ENCODE results near the gene KRT84.
A peak's percentile ranks its signal among the peaks of the same experiment; 100 is the strongest.

The KRT84 gene

GRCh38 chr12:52361553-52361952 lies 23.9 kb downstream of the KRT84 start:
- Histone ChIP-seq H2AK5ac (ENCODE audit: low read length, severe bottlenecking) (no peak overlapping the region), H3K36me3 (ENCODE audit: control insufficient read depth in 1 of 2, insufficient read depth in 2 of 2, low read depth in 1 of 2, low read length in 2 of 2) (no peaks in the 10 kb centered on the region), H2BK120ac (ENCODE audit: low read depth, low read length) (no peak overlapping the region), H3K4ac (ENCODE audit: low read depth in 1 of 2, low read length in 2 of 2) (no peak overlapping the region), H2BK15ac (ENCODE audit: low read depth, poor library complexity, severe bottlenecking) (no peak overlapping the region), H3K4me1 (ENCODE audit: control insufficient read depth, insufficient read depth, low read depth, low read length) (no peaks in the 10 kb centered on the region), H2BK12ac (ENCODE audit: low read length in 2 of 2) (no peak overlapping the region), H3K9me3 (ENCODE audit: control insufficient read depth, low read length) (no peaks in the 10 kb centered on the region), H3K18ac (ENCODE audit: low read depth in 1 of 2, low read length in 2 of 2) (no peak overlapping the region), H2BK5ac (ENCODE audit: low read depth, low read length, poor library complexity, severe bottlenecking) (no peak overlapping the region), H3K23ac (ENCODE audit: low read length in 2 of 2) (no peak overlapping the region), H4K8ac (ENCODE audit: low read length) (no peak overlapping the region), H3K4me3 (ENCODE audit: insufficient read depth in 1 of 2, low read depth in 1 of 2, low read length in 2 of 2) (no peak overlapping the region), H4K91ac (ENCODE audit: low read length) (no peak overlapping the region), H3K27ac (ENCODE audit: low read length, poor library complexity, severe bottlenecking) (no peak overlapping the region), H3K4me2 (ENCODE audit: low read length, poor library complexity, severe bottlenecking) (no peak overlapping the region), H3K79me1 (replicated peaks; ENCODE audit: low read length, poor library complexity, severe bottlenecking) (no peaks in the 10 kb centered on the region), H3K27me3 (ENCODE audit: control insufficient read depth in 1 of 2, insufficient read depth in 1 of 2, low read length in 2 of 2) (peaks cover 49 to 77% of the 10 kb centered on the region in 2 experiments), H2AFZ (ENCODE audit: low read depth, low read length) (no peak overlapping the region), H3K9ac (ENCODE audit: low read length) (no peak overlapping the region), H3K14ac (ENCODE audit: low read length in 2 of 2) (no peak overlapping the region)
- no peak for DNase-seq
- WGBS: 83% methylated on average over 1 of the region's 1 CpG

GRCh38 chr12:52360663-52361271 lies 24.7 kb downstream of the KRT84 start:
- H3K27ac ChIP-seq (ENCODE audit: low read length, poor library complexity, severe bottlenecking): no peak overlapping the region
- no peak overlapping the region for H3K23ac ChIP-seq (ENCODE audit: low read length in 2 of 2)
- no peak overlapping the region for H2BK5ac ChIP-seq (ENCODE audit: low read depth, low read length, poor library complexity, severe bottlenecking)
- H2BK120ac ChIP-seq (ENCODE audit: low read depth, low read length): no peak overlapping the region
- H3K4ac ChIP-seq (ENCODE audit: low read depth in 1 of 2, low read length in 2 of 2): no peak overlapping the region
- DNase-seq: no peak
- no peak overlapping the region for H3K14ac ChIP-seq (ENCODE audit: low read length in 2 of 2)
- WGBS: 83% methylated on average over 12 of the region's 13 CpGs
- no peak overlapping the region for H2BK12ac ChIP-seq (ENCODE audit: low read length in 2 of 2)
- no peak overlapping the region for H2BK15ac ChIP-seq (ENCODE audit: low read depth, poor library complexity, severe bottlenecking)
- H2AK5ac ChIP-seq (ENCODE audit: low read length, severe bottlenecking): no peak overlapping the region
- H3K9me3 ChIP-seq (ENCODE audit: control insufficient read depth, low read length): no peaks in the 10 kb centered on the region
- H3K4me2 ChIP-seq (ENCODE audit: low read length, poor library complexity, severe bottlenecking): no peak overlapping the region
- H3K79me1 ChIP-seq (replicated peaks; ENCODE audit: low read length, poor library complexity, severe bottlenecking): no peaks in the 10 kb centered on the region
- no peak overlapping the region for H3K9ac ChIP-seq (ENCODE audit: low read length)
- H3K27me3 ChIP-seq (ENCODE audit: control insufficient read depth in 1 of 2, insufficient read depth in 1 of 2, low read length in 2 of 2): peaks cover 44 to 69% of the 10 kb centered on the region in 2 experiments
- no peaks in the 10 kb centered on the region for H3K36me3 ChIP-seq (ENCODE audit: control insufficient read depth in 1 of 2, insufficient read depth in 2 of 2, low read depth in 1 of 2, low read length in 2 of 2)
- peaks cover 2% of the 10 kb centered on the region for H3K4me1 ChIP-seq (ENCODE audit: control insufficient read depth, insufficient read depth, low read depth, low read length)
- no peak overlapping the region for H3K4me3 ChIP-seq (ENCODE audit: insufficient read depth in 1 of 2, low read depth in 1 of 2, low read length in 2 of 2)
- no peak overlapping the region for H2AFZ ChIP-seq (ENCODE audit: low read depth, low read length)
- no peak overlapping the region for H4K91ac ChIP-seq (ENCODE audit: low read length)
- H4K8ac ChIP-seq (ENCODE audit: low read length): no peak overlapping the region
- no peak overlapping the region for H3K18ac ChIP-seq (ENCODE audit: low read depth in 1 of 2, low read length in 2 of 2)

GRCh38 chr12:52360106-52360662 lies 25.3 kb downstream of the KRT84 start:
- Histone ChIP-seq H2BK5ac (ENCODE audit: low read depth, low read length, poor library complexity, severe bottlenecking) (no peak overlapping the region), H3K79me1 (replicated peaks; ENCODE audit: low read length, poor library complexity, severe bottlenecking) (no peaks in the 10 kb centered on the region), H3K14ac (ENCODE audit: low read length in 2 of 2) (no peak overlapping the region), H2AK5ac (ENCODE audit: low read length, severe bottlenecking) (no peak overlapping the region), H4K91ac (ENCODE audit: low read length) (no peak overlapping the region), H3K27me3 (ENCODE audit: control insufficient read depth in 1 of 2, insufficient read depth in 1 of 2, low read length in 2 of 2) (peaks cover 45 to 69% of the 10 kb centered on the region in 2 experiments), H3K4ac (ENCODE audit: low read depth in 1 of 2, low read length in 2 of 2) (no peak overlapping the region), H3K9me3 (ENCODE audit: control insufficient read depth, low read length) (no peaks in the 10 kb centered on the region), H2BK120ac (ENCODE audit: low read depth, low read length) (no peak overlapping the region), H3K18ac (ENCODE audit: low read depth in 1 of 2, low read length in 2 of 2) (no peak overlapping the region), H3K4me1 (ENCODE audit: control insufficient read depth, insufficient read depth, low read depth, low read length) (peaks cover 2% of the 10 kb centered on the region), H3K27ac (ENCODE audit: low read length, poor library complexity, severe bottlenecking) (no peak overlapping the region), H2BK15ac (ENCODE audit: low read depth, poor library complexity, severe bottlenecking) (no peak overlapping the region), H2BK12ac (ENCODE audit: low read length in 2 of 2) (no peak overlapping the region), H3K36me3 (ENCODE audit: control insufficient read depth in 1 of 2, insufficient read depth in 2 of 2, low read depth in 1 of 2, low read length in 2 of 2) (no peaks in the 10 kb centered on the region), H3K4me2 (ENCODE audit: low read length, poor library complexity, severe bottlenecking) (no peak overlapping the region), H3K23ac (ENCODE audit: low read length in 2 of 2) (no peak overlapping the region), H4K8ac (ENCODE audit: low read length) (no peak overlapping the region), H3K4me3 (ENCODE audit: insufficient read depth in 1 of 2, low read depth in 1 of 2, low read length in 2 of 2) (no peak overlapping the region), H3K9ac (ENCODE audit: low read length) (no peak overlapping the region), H2AFZ (ENCODE audit: low read depth, low read length) (no peak overlapping the region)
- no peak for DNase-seq
- WGBS: 79% methylated on average over 7 of the region's 7 CpGs

GRCh38 chr12:52359621-52360061 lies 25.8 kb downstream of the KRT84 start:
- no peak overlapping the region for H3K23ac ChIP-seq (ENCODE audit: low read length in 2 of 2)
- H2BK5ac ChIP-seq (ENCODE audit: low read depth, low read length, poor library complexity, severe bottlenecking): no peak overlapping the region
- H3K79me1 ChIP-seq (replicated peaks; ENCODE audit: low read length, poor library complexity, severe bottlenecking): no peaks in the 10 kb centered on the region
- H2BK15ac ChIP-seq (ENCODE audit: low read depth, poor library complexity, severe bottlenecking): no peak overlapping the region
- H3K4me2 ChIP-seq (ENCODE audit: low read length, poor library complexity, severe bottlenecking): no peak overlapping the region
- no peak overlapping the region for H2BK12ac ChIP-seq (ENCODE audit: low read length in 2 of 2)
- H3K27me3 ChIP-seq (ENCODE audit: control insufficient read depth in 1 of 2, insufficient read depth in 1 of 2, low read length in 2 of 2): peaks cover 45 to 69% of the 10 kb centered on the region in 2 experiments
- 91% methylated on average over 5 of the region's 5 CpGs for WGBS
- no peak overlapping the region for H3K18ac ChIP-seq (ENCODE audit: low read depth in 1 of 2, low read length in 2 of 2)
- no peak overlapping the region for H2AFZ ChIP-seq (ENCODE audit: low read depth, low read length)
- H2AK5ac ChIP-seq (ENCODE audit: low read length, severe bottlenecking): no peak overlapping the region
- no peak overlapping the region for H2BK120ac ChIP-seq (ENCODE audit: low read depth, low read length)
- no peak overlapping the region for H3K4me3 ChIP-seq (ENCODE audit: insufficient read depth in 1 of 2, low read depth in 1 of 2, low read length in 2 of 2)
- no peak overlapping the region for H3K4ac ChIP-seq (ENCODE audit: low read depth in 1 of 2, low read length in 2 of 2)
- no peak for DNase-seq
- H3K4me1 ChIP-seq (ENCODE audit: control insufficient read depth, insufficient read depth, low read depth, low read length): peaks cover 2% of the 10 kb centered on the region
- no peak overlapping the region for H4K8ac ChIP-seq (ENCODE audit: low read length)
- H3K9ac ChIP-seq (ENCODE audit: low read length): no peak overlapping the region
- H3K9me3 ChIP-seq (ENCODE audit: control insufficient read depth, low read length): no peaks in the 10 kb centered on the region
- H3K36me3 ChIP-seq (ENCODE audit: control insufficient read depth in 1 of 2, insufficient read depth in 2 of 2, low read depth in 1 of 2, low read length in 2 of 2): no peaks in the 10 kb centered on the region
- H3K14ac ChIP-seq (ENCODE audit: low read length in 2 of 2): peak overlapping the region in 1 of 2 experiments; percentile 29
- H4K91ac ChIP-seq (ENCODE audit: low read length): no peak overlapping the region
- H3K27ac ChIP-seq (ENCODE audit: low read length, poor library complexity, severe bottlenecking): no peak overlapping the region
